Activated T-cell treated with anti-CD3 and anti-CD28 coated beads, Interleukin-2, amount 50 U/mL, for 24 hours (primary cell): ENCODE results near the gene EP300.

ENCODE experiments used
- DNase-seq: peaks from one replicate; pipeline ENCODE4 v3.0.0-alpha.2; 2020
- H3K27ac Mint-ChIP-seq: 2 replicates; pipeline ENCODE4 v1.8.0; 2020; ENCODE audit warnings: mild to moderate bottlenecking, mixed read lengths
- H3K27me3 Mint-ChIP-seq: 2 replicates; pipeline ENCODE4 v1.8.0; 2020; ENCODE audit warnings: mixed read lengths
- H3K36me3 Mint-ChIP-seq: 2 replicates; pipeline ENCODE4 v1.8.0; 2020; ENCODE audit warnings: low read depth, mixed read lengths
- H3K4me1 Mint-ChIP-seq: 2 replicates; pipeline ENCODE4 v1.8.0; 2020; ENCODE audit warnings: low read depth, mixed read lengths
- H3K4me3 Mint-ChIP-seq: 2 replicates; pipeline ENCODE4 v1.8.0; 2020; ENCODE audit warnings: mild to moderate bottlenecking, moderate library complexity, mixed read lengths
- H3K9me3 Mint-ChIP-seq: 2 replicates; pipeline ENCODE4 v1.8.0; 2020; ENCODE audit warnings: mixed read lengths

The EP300 gene

GRCh38 chr22:41070665-41071331 lies 21.6 kb upstream of the EP300 start:
- Mint-ChIP-seq H3K4me3 (no peak overlapping the region), H3K4me1 (peaks cover 8% of the 10 kb centered on the region), H3K9me3 (no peaks in the 10 kb centered on the region), H3K27me3 (no peaks in the 10 kb centered on the region), H3K27ac (no peak overlapping the region), H3K36me3 (no peaks in the 10 kb centered on the region)
- DNase-seq, result no peak

DNA sequence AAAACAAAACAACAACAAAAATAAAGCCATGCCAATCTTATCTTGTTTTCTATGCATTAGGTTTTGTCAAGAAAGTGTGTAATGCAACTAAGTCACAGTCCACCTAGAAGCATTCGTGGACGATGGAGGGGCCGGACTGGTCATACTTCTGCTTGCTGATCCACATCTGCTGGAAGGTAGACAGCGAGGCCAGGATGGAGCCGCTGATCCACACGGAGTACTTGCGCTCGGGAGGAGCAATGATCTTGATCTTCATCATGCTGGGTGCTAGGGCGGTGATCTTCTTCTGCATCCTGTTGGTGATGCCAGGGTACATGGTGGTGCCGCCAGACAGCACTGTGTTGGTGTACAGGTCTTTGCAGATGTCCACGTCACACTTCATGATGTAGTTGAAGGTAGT lies 18.3 kb upstream of the EP300 start:
- Mint-ChIP-seq H3K4me1 (peaks cover 2% of the 10 kb centered on the region), H3K36me3 (no peaks in the 10 kb centered on the region), H3K27me3 (no peaks in the 10 kb centered on the region), H3K4me3 (no peak overlapping the region), H3K9me3 (no peaks in the 10 kb centered on the region), H3K27ac (no peak overlapping the region)
- DNase-seq, result no peak

GRCh38 chr22:41074466-41074865 lies 17.9 kb upstream of the EP300 start:
- no peaks in the 10 kb centered on the region for H3K4me1 Mint-ChIP-seq
- no peaks in the 10 kb centered on the region for H3K27me3 Mint-ChIP-seq
- no peak overlapping the region for H3K4me3 Mint-ChIP-seq
- no peaks in the 10 kb centered on the region for H3K36me3 Mint-ChIP-seq
- DNase-seq, result no peak
- H3K9me3 Mint-ChIP-seq, result no peaks in the 10 kb centered on the region
- no peak overlapping the region for H3K27ac Mint-ChIP-seq

GRCh38 chr22:41074941-41075710 lies 17.3 kb upstream of the EP300 start:
- Mint-ChIP-seq H3K4me1 (no peaks in the 10 kb centered on the region), H3K27ac (no peak overlapping the region), H3K9me3 (no peaks in the 10 kb centered on the region), H3K36me3 (no peaks in the 10 kb centered on the region), H3K27me3 (no peaks in the 10 kb centered on the region), H3K4me3 (no peak overlapping the region)
- no peak for DNase-seq

DNA sequence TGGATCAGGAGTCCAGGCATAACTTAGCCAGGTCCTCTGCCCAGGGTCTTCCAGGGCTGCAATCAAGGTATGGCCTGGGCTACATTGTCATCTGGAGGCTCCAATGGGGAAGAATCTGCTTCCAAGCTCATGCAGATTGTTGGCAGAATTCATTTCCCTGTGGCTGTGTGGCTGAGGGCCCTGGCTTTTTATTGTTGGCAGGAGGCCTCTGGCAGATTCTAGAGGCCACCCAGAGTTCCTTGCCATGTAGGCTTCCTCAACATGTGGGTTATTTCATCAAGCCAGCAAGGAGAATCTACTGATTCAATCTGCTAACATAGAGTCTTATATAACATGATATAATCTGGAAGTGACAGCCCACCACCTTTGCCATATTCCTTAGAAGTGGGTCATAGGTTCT lies 16.4 kb upstream of the EP300 start:
- Mint-ChIP-seq H3K4me3 (no peak overlapping the region), H3K9me3 (no peaks in the 10 kb centered on the region), H3K4me1 (no peaks in the 10 kb centered on the region), H3K27ac (no peak overlapping the region), H3K27me3 (no peaks in the 10 kb centered on the region), H3K36me3 (no peaks in the 10 kb centered on the region)
- DNase-seq, result no peak

GRCh38 chr22:41076857-41077256 lies 15.5 kb upstream of the EP300 start:
- Mint-ChIP-seq H3K27me3 (no peaks in the 10 kb centered on the region), H3K27ac (no peak overlapping the region), H3K9me3 (no peaks in the 10 kb centered on the region), H3K4me1 (no peaks in the 10 kb centered on the region), H3K36me3 (no peaks in the 10 kb centered on the region), H3K4me3 (no peak overlapping the region)
- DNase-seq, result no peak

- no peaks in the 10 kb centered on the region for H3K36me3 Mint-ChIP-seq
- H3K27ac Mint-ChIP-seq, result no peak overlapping the region
- H3K9me3 Mint-ChIP-seq, result no peaks in the 10 kb centered on the region
- no peaks in the 10 kb centered on the region for H3K27me3 Mint-ChIP-seq
- no peak overlapping the region for H3K4me3 Mint-ChIP-seq
- DNase-seq, result no peak
- no peaks in the 10 kb centered on the region for H3K4me1 Mint-ChIP-seq
Measured at GRCh38 chr22:41078931-41079330, 13.5 kb upstream of the EP300 start.

DNA sequence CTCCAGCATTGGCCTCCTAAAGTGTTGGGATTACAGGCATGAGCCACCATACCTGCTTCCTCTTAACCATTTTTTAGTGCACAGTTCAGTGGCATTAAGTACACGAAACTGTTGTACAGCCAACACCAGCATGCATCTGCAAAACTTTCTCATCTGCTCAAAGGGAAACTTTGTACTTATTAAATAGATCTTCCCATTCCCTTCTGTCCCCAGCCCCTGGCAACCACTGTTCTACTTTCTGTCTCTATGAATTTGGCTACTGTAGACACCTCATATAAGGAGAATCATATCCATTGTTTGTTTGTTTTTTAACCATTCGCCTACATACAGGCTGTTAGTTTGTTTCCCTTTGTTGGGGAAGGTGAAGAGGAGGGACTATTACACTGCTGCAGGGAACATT lies 6.5 kb upstream of the EP300 start:
- DNase-seq, result no peak
- Mint-ChIP-seq H3K9me3 (no peaks in the 10 kb centered on the region), H3K4me3 (no peak overlapping the region), H3K4me1 (peaks cover 5% of the 10 kb centered on the region), H3K36me3 (no peaks in the 10 kb centered on the region), H3K27me3 (no peaks in the 10 kb centered on the region), H3K27ac (no peak overlapping the region)

GRCh38 chr22:41091132-41092022 lies 1.0 kb upstream of the EP300 start:
- no peaks in the 10 kb centered on the region for H3K9me3 Mint-ChIP-seq
- no peaks in the 10 kb centered on the region for H3K27me3 Mint-ChIP-seq
- H3K4me3 Mint-ChIP-seq, result peak overlapping the region; percentile 95
- peak overlapping the region; percentile 99 for H3K27ac Mint-ChIP-seq
- H3K4me1 Mint-ChIP-seq, result peaks cover 31% of the 10 kb centered on the region
- H3K36me3 Mint-ChIP-seq, result peaks cover 33% of the 10 kb centered on the region
- peak; percentile 99 for DNase-seq

DNA sequence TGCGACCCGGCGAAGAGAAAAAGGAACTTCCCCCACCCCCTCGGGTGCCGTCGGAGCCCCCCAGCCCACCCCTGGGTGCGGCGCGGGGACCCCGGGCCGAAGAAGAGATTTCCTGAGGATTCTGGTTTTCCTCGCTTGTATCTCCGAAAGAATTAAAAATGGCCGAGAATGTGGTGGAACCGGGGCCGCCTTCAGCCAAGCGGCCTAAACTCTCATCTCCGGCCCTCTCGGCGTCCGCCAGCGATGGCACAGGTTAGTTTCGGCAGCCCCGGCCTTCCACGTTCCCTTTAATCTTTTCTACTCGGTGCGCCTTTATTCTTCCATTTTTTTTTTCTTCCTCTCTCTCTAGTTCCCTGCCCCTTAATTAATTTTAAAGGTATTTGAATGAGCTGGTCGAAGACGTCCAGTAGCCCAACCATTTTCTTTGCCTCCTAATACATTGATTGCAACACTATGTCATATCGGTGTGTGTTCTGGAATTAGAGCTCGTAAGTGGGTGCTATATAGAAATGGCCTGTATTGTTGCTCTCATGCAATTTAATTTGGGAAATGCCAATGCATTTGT lies 537 bp downstream of the EP300 start:
- H3K27ac Mint-ChIP-seq, result peak overlapping the region; percentile 97
- H3K36me3 Mint-ChIP-seq, result peaks cover 39% of the 10 kb centered on the region
- H3K4me3 Mint-ChIP-seq, result peak overlapping the region; percentile 98
- no peaks in the 10 kb centered on the region for H3K9me3 Mint-ChIP-seq
- H3K27me3 Mint-ChIP-seq, result no peaks in the 10 kb centered on the region
- peaks cover 42% of the 10 kb centered on the region for H3K4me1 Mint-ChIP-seq
- DNase-seq, result no peak

- Mint-ChIP-seq H3K27ac (peak overlapping the region; percentile 97), H3K27me3 (no peaks in the 10 kb centered on the region), H3K9me3 (no peaks in the 10 kb centered on the region), H3K4me3 (peak overlapping the region; percentile 98), H3K36me3 (peaks cover 47% of the 10 kb centered on the region), H3K4me1 (peaks cover 53% of the 10 kb centered on the region)
- no peak for DNase-seq
Measured at GRCh38 chr22:41094041-41094593, 1.7 kb downstream of the EP300 start.

- Mint-ChIP-seq H3K36me3 (peaks cover 60% of the 10 kb centered on the region), H3K9me3 (no peaks in the 10 kb centered on the region), H3K4me1 (peaks cover 63% of the 10 kb centered on the region), H3K27me3 (no peaks in the 10 kb centered on the region), H3K27ac (peak overlapping the region; percentile 13), H3K4me3 (peak overlapping the region; percentile 98)
- no peak for DNase-seq
Measured at GRCh38 chr22:41096391-41096790, 4.0 kb downstream of the EP300 start.

- Mint-ChIP-seq H3K36me3 (peaks cover 62% of the 10 kb centered on the region), H3K4me3 (peak overlapping the region; percentile 98), H3K27me3 (no peaks in the 10 kb centered on the region), H3K9me3 (no peaks in the 10 kb centered on the region), H3K27ac (peak overlapping the region; percentile 50), H3K4me1 (peaks cover 65% of the 10 kb centered on the region)
- no peak for DNase-seq
Measured at GRCh38 chr22:41096841-41097240, 4.4 kb downstream of the EP300 start.

DNA sequence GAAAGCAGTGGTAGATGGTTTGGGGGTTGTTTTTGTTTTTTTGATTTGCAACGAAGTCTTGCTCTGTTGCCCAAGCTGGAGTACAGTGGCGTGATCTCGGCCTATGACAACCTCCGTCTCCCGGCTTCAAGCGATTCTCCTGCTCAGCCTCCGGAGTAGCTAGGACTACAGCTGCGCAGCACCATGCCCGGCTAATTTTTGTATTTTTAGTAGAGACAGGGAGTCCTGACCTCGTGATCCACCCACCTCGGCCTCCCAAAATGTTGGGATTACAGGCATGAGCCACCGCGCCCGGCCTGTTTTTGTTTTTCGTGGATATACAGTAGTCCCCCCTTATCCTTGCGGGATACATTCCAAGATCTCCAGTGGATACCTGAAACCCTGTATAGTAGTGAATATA lies 6.6 kb downstream of the EP300 start:
- H3K36me3 Mint-ChIP-seq, result peaks cover 68% of the 10 kb centered on the region
- peak overlapping the region; percentile 65 for H3K27ac Mint-ChIP-seq
- no peak overlapping the region for H3K4me3 Mint-ChIP-seq
- no peaks in the 10 kb centered on the region for H3K9me3 Mint-ChIP-seq
- H3K4me1 Mint-ChIP-seq, result peaks cover 80% of the 10 kb centered on the region
- H3K27me3 Mint-ChIP-seq, result no peaks in the 10 kb centered on the region
- DNase-seq, result no peak
